ENCODE results near the gene MAP3K19.
A peak's percentile ranks its signal among the peaks of the same experiment; 100 is the strongest.

MAP3K19 gene, protein sequence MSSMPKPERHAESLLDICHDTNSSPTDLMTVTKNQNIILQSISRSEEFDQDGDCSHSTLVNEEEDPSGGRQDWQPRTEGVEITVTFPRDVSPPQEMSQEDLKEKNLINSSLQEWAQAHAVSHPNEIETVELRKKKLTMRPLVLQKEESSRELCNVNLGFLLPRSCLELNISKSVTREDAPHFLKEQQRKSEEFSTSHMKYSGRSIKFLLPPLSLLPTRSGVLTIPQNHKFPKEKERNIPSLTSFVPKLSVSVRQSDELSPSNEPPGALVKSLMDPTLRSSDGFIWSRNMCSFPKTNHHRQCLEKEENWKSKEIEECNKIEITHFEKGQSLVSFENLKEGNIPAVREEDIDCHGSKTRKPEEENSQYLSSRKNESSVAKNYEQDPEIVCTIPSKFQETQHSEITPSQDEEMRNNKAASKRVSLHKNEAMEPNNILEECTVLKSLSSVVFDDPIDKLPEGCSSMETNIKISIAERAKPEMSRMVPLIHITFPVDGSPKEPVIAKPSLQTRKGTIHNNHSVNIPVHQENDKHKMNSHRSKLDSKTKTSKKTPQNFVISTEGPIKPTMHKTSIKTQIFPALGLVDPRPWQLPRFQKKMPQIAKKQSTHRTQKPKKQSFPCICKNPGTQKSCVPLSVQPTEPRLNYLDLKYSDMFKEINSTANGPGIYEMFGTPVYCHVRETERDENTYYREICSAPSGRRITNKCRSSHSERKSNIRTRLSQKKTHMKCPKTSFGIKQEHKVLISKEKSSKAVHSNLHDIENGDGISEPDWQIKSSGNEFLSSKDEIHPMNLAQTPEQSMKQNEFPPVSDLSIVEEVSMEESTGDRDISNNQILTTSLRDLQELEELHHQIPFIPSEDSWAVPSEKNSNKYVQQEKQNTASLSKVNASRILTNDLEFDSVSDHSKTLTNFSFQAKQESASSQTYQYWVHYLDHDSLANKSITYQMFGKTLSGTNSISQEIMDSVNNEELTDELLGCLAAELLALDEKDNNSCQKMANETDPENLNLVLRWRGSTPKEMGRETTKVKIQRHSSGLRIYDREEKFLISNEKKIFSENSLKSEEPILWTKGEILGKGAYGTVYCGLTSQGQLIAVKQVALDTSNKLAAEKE (N-terminal part only)

DNA sequence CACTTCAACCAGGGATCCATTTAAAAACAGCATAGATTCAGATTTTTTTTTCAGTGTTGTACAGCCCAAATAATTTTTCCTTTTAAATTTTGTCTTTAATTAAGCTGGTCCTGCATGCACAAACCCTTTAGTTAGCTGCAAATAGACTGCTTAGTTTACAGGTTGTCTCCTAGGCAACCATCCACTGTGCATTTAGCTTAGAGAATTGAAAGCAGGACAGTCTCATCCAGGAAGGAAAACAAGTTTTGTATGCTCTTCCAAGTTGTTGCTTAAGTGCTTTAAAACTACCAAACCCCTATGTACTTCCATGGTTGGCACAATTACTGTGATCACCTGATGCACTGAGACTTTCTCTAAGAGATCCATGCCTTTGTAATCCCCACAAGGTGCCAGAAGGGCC, at the start of gene MAP3K19:
MAP3K19 (minus strand) TSS at position 148 of the 400 bp plus-strand sequence. CDS start 22,800 bp downstream, outside the sequence.
- no peak for DNase-seq
- no peak within 1 kb of the TSS for H3K4me3 Mint-ChIP-seq
- H3K27me3 Mint-ChIP-seq (ENCODE audit: low read depth, poor library complexity), result no peaks in the 10 kb centered on the region
- H3K4me1 Mint-ChIP-seq, result peaks cover 9% of the 10 kb centered on the region
- no peaks in the 10 kb centered on the region for H3K9me3 Mint-ChIP-seq
- TF ChIP-seq, protein P1, sequence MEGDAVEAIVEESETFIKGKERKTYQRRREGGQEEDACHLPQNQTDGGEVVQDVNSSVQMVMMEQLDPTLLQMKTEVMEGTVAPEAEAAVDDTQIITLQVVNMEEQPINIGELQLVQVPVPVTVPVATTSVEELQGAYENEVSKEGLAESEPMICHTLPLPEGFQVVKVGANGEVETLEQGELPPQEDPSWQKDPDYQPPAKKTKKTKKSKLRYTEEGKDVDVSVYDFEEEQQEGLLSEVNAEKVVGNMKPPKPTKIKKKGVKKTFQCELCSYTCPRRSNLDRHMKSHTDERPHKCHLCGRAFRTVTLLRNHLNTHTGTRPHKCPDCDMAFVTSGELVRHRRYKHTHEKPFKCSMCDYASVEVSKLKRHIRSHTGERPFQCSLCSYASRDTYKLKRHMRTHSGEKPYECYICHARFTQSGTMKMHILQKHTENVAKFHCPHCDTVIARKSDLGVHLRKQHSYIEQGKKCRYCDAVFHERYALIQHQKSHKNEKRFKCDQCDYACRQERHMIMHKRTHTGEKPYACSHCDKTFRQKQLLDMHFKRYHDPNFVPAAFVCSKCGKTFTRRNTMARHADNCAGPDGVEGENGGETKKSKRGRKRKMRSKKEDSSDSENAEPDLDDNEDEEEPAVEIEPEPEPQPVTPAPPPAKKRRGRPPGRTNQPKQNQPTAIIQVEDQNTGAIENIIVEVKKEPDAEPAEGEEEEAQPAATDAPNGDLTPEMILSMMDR (IDR thresholded peaks at IDR 0.05), result no peak
- no peaks in the 10 kb centered on the region for H3K36me3 Mint-ChIP-seq (ENCODE audit: low read depth)
- peak within 1 kb of the TSS; percentile 46 for H3K27ac Mint-ChIP-seq

DNA sequence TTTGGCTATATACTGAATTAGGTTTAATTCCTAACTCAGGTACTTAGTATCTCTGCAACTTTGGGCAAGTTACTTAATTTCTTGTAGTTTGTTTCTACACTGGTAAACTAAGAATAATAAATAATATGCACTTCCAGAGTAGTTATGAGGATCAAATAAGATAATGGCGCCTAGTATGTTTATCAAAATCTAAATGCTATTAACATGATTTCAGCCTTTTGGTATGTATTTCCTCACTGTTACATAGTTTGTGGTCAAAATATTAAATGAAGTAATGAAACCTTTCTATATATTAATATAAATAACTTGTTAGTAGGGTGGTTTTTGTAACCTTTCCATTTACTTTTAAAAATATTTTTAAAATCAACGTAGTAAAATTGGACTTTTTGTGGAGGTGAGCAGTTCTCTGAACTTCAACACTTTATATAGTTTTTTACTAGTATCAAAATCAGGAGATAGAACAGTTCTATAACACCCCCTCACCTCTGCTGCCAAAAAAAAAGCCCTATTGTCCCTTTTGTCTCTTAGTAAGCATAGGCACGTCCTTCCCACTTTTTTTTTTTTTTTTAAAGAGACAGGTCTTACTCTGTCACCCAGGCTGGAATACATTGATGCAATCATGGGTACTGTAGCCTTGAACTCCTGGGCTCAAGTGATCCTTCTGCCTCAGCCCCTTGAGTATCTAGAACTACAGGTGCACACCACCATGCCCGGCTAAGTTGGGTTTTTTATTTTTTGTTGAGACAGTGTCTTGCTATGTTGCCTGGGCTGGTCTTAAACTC, 49.6 kb upstream of the MAP3K19 start:
- peaks cover 2% of the 10 kb centered on the region for H3K9me3 Mint-ChIP-seq
- peaks cover 37% of the 10 kb centered on the region for H3K36me3 Mint-ChIP-seq (ENCODE audit: low read depth)
- TF ChIP-seq, protein P1 (IDR thresholded peaks at IDR 0.05), result no peak
- H3K27ac Mint-ChIP-seq, result no peak overlapping the region
- H3K4me3 Mint-ChIP-seq, result no peak overlapping the region
- DNase-seq, result no peak
- no peaks in the 10 kb centered on the region for H3K27me3 Mint-ChIP-seq (ENCODE audit: low read depth, poor library complexity)
- no peaks in the 10 kb centered on the region for H3K4me1 Mint-ChIP-seq

DNA sequence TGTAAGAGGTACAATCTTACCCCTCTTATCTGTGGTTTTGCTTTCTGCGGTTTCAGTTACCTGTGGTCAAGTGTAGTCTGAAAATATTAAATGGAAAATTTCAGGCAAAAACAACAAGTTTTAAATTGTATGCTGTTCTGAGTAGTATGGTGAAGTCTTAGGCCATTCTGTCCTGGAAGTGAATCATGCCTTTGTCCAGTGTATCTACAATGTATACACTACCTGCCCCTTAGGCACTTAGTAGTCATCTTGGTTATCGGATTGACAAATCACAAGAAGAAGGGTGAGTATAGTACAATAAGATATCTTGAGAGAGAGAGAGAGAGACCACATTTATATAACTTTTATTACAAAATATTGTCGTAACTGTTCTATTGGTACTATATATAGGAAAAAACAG, 48.3 kb upstream of the MAP3K19 start:
- TF ChIP-seq, protein P1 (IDR thresholded peaks at IDR 0.05), result no peak
- H3K27ac Mint-ChIP-seq, result no peak overlapping the region
- H3K4me3 Mint-ChIP-seq, result no peak overlapping the region
- H3K36me3 Mint-ChIP-seq (ENCODE audit: low read depth), result peaks cover 29% of the 10 kb centered on the region
- H3K4me1 Mint-ChIP-seq, result no peaks in the 10 kb centered on the region
- H3K27me3 Mint-ChIP-seq (ENCODE audit: low read depth, poor library complexity), result no peaks in the 10 kb centered on the region
- DNase-seq, result no peak
- H3K9me3 Mint-ChIP-seq, result no peaks in the 10 kb centered on the region

DNA sequence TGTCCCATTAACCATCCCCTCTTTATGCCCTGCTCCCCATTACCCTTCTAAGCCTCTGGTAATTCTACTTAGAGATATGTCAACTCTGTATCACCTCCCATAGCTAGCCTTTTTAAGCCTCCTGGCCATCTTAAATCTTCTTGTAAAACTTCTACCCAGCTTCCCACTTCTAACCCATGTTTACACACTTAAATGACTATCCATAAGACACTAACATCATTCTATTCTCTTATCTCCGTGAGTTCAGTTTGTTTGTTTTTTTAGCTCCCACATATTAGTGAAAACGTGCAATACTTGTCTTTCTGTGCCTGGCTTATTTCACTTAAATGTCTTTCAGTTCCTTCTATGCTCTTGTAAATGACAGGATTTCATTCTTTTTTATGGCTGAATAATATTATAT, 47.3 kb upstream of the MAP3K19 start:
- H3K27me3 Mint-ChIP-seq (ENCODE audit: low read depth, poor library complexity), result no peaks in the 10 kb centered on the region
- H3K27ac Mint-ChIP-seq, result no peak overlapping the region
- peaks cover 30% of the 10 kb centered on the region for H3K36me3 Mint-ChIP-seq (ENCODE audit: low read depth)
- H3K9me3 Mint-ChIP-seq, result peaks cover 2% of the 10 kb centered on the region
- DNase-seq, result no peak
- H3K4me1 Mint-ChIP-seq, result no peaks in the 10 kb centered on the region
- TF ChIP-seq, protein P1 (IDR thresholded peaks at IDR 0.05), result no peak
- H3K4me3 Mint-ChIP-seq, result no peak overlapping the region

DNA sequence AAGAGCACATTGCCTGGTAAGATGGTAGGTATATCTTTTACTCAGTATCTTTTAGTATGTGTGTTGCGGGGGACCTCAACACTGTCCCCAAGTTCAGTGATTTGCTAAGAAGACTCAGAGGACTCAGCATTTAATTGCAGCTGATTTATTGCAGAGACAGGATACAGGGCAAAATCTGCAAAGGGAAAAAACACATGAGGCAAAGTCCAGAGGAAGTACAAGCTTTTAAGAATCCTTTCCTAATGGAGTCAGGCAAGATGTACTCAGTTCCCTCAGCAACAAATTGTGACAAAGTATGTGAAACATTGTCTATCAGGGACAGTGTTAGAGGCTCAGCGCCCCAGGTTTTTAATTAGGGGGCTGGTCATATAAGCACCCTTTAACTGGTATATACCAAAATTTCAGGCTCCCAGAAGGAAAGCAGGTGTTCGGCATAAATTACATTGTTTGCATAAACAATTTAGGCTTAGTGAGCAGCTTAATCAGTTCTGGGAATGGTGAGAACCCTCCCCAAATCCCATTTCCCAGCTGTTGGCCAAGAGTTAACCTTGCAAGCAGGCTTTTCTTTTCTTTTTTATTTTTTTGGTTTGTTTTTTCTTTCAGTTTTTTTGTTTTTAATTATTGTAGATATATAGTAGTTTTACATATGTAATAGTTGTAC, 46.6 kb upstream of the MAP3K19 start:
- Mint-ChIP-seq H3K36me3 (ENCODE audit: low read depth) (peaks cover 37% of the 10 kb centered on the region), H3K27ac (no peak overlapping the region), H3K4me1 (no peaks in the 10 kb centered on the region), H3K9me3 (peaks cover 9% of the 10 kb centered on the region), H3K27me3 (ENCODE audit: low read depth, poor library complexity) (no peaks in the 10 kb centered on the region), H3K4me3 (no peak overlapping the region)
- TF ChIP-seq, protein P1 (IDR thresholded peaks at IDR 0.05), result no peak
- DNase-seq, result no peak
